H4 (cell line): ENCODE measurements around the gene ANKRD30BL. TPM values are rescaled to one million over a fixed set of nuclear protein-coding genes. Genes with fewer than 3 reads are reported as not detected.
"Not testable (repeated sequence)": the region's sequence is repeated elsewhere in the genome, so short reads cannot be mapped to it uniquely, and the experiment has no call there.

ENCODE experiments used
- DNase-seq: peaks from one replicate; pipeline ENCODE4 v3.0.0-alpha.2; 2015; ENCODE audit warnings: low spot score
- total RNA-seq: library from RNA; depleted of rRNA; stranded (reverse); fragments of >200 nt; shearing (Covaris generic); gene quantifications from 2 replicates; pipeline ENCODE4 v1.2.3, GENCODE V29; 2014; rRNA removed

Gene ANKRD30BL
- total RNA-seq = not detected in 2 replicates

GRCh38 chr2:132161161-132162124 is at the start of gene ANKRD30BL:
Gene ANKRD30BL (minus strand): TSS chr2:132161952. CDS start chr2:132161705, 247 bp downstream.
- not testable (repeated sequence) for DNase-seq

- not testable (repeated sequence) for DNase-seq
Measured at GRCh38 chr2:132202866-132203265, 41.1 kb upstream of the ANKRD30BL start.

GRCh38 chr2:132192854-132193253 is 31.1 kb upstream of the ANKRD30BL start:
- DNase-seq = not testable (repeated sequence)

GRCh38 chr2:132167100-132167499 is 5.3 kb upstream of the ANKRD30BL start:
- not testable (repeated sequence) for DNase-seq

GRCh38 chr2:132162125-132162660 is 441 bp upstream of the ANKRD30BL start:
- not testable (repeated sequence) for DNase-seq

- DNase-seq = peak; percentile 34
Measured at GRCh38 chr2:132146774-132147173, 15.0 kb downstream of the ANKRD30BL start.
